Tibial nerve (tissue), 4 donors: ENCODE data around the gene RBMY1D. TPM values are rescaled to one million over a fixed set of nuclear protein-coding genes. Genes with fewer than 3 reads are reported as not detected.
"Not testable (repeated sequence)": the region's sequence is repeated elsewhere in the genome, so short reads cannot be mapped to it uniquely, and the experiment has no call there.

ENCODE experiments used
- DNase-seq, 2 donors: peaks; one replicate each; pipeline ENCODE4 v3.0.0-alpha.2; 2019; ENCODE audit warnings: low spot score in 2 of 2
- H3K27ac ChIP-seq, 4 donors: fragments of 200-600 bp; sonication (generic) in 3 of 4; one replicate each; pipeline ENCODE4 v1.5.1; 2017 to 2019; ENCODE audit warnings: mild to moderate bottlenecking in 1 of 4
- H3K27me3 ChIP-seq, 2 donors: fragments of 200-600 bp; sonication (generic) in 1 of 2; one replicate each; pipeline versions ENCODE4 v1.5.1 to v1.6.0; 2017 to 2019
- H3K36me3 ChIP-seq, 3 donors: fragments of 200-600 bp; sonication (generic); one replicate each; pipeline ENCODE4 v1.5.1; 2018 to 2019
- H3K4me1 ChIP-seq, 4 donors: fragments of 200-600 bp; sonication (generic) in 3 of 4; one replicate each; pipeline ENCODE4 v1.5.1; 2017 to 2019
- H3K4me3 ChIP-seq, 4 donors: fragments of 200-600 bp; sonication (generic) in 3 of 4; one replicate each; pipeline ENCODE4 v1.5.1; 2017 to 2019; ENCODE audit warnings: mild to moderate bottlenecking in 1 of 4, moderate library complexity in 1 of 4
- H3K9me3 ChIP-seq, 4 donors: fragments of 200-600 bp; sonication (generic) in 3 of 4; one replicate each; pipeline ENCODE4 v1.5.1; 2017 to 2019
- CTCF ChIP-seq, 5 experiments: fragments of 200-600 bp in 3 of 5; fragments of 450-650 bp in 2 of 5; sonication (generic) in 3 of 5; IDR thresholded peaks; one replicate each; pipeline ENCODE4 v1.5.1; 2016 to 2019; ENCODE audit warnings: antibody characterized with exemption in 5 of 5, mild to moderate bottlenecking in 3 of 5, moderate library complexity in 2 of 5
- EP300 ChIP-seq, 2 donors: sonication (generic); formaldehyde crosslinking; IDR thresholded peaks; one replicate each; pipeline ENCODE4 v1.6.1; 2017; ENCODE audit warnings: antibody characterized with exemption in 2 of 2, mild to moderate bottlenecking in 1 of 2
- POLR2A ChIP-seq, 2 donors: fragments of 450-650 bp; IDR thresholded peaks; one replicate each; pipeline ENCODE4 v1.6.1; 2017; ENCODE audit warnings: antibody characterized with exemption in 2 of 2, mild to moderate bottlenecking in 2 of 2, moderate library complexity in 2 of 2
- WGBS, 2 donors: methylation state at CpG; one replicate each; pipeline ENCODE4 v1.1.5; 2018; 5-methylcytosine and 5-hydroxymethylcytosine counted together
- total RNA-seq, 4 donors: library from RNA; depleted of rRNA; stranded (reverse); fragments of >200 nt; gene quantifications; one replicate each; pipeline ENCODE4 v1.1.0, GENCODE V29; 2016

RBMY1D gene
- total RNA-seq: not detected

- H3K4me1 ChIP-seq, H3K36me3 ChIP-seq, H3K4me3 ChIP-seq, H3K27ac ChIP-seq, DNase-seq, H3K9me3 ChIP-seq, H3K27me3 ChIP-seq: not testable (repeated sequence)
- WGBS, 2 donors: no CpG with 5 or more reads among the region's 28 CpGs
These were observed at the start of gene RBMY1D for GRCh38 chrY:21894426-21894825. Gene RBMY1D, minus strand, starts transcription at chrY:21894526. Its CDS starts 2,013 bp downstream, at chrY:21892513.

- not testable (repeated sequence) for H3K4me1 ChIP-seq, H3K9me3 ChIP-seq, H3K36me3 ChIP-seq, H3K4me3 ChIP-seq, H3K27me3 ChIP-seq, H3K27ac ChIP-seq, DNase-seq
- no CpG with 5 or more reads among the region's 29 CpGs for WGBS, 2 donors
These were observed 23.6 kb upstream of the RBMY1D start, which contains the start of gene RBMY1E for GRCh38 chrY:21917932-21918331. Gene RBMY1E, minus strand, starts transcription at chrY:21918032. Its CDS starts 1,978 bp downstream, at chrY:21916054.

- not testable (repeated sequence) for H3K9me3 ChIP-seq, H3K27me3 ChIP-seq, DNase-seq, H3K27ac ChIP-seq, H3K4me1 ChIP-seq, H3K36me3 ChIP-seq, H3K4me3 ChIP-seq
- WGBS, 2 donors: no CpG with 5 or more reads among the region's 5 CpGs
These were observed 24.8 kb downstream of the RBMY1D start for GRCh38 chrY:21869407-21870076.

GRCh38 chrY:21845481-21845880 is 48.8 kb downstream of the RBMY1D start:
- 57% methylated on average over 3 of the region's 3 CpGs; no CpG with 5 or more reads in 1 of the 2 donors for WGBS, 2 donors
- no peaks in the 10 kb centered on the region for H3K36me3 ChIP-seq
- H3K27me3 ChIP-seq: no peaks in the 10 kb centered on the region
- DNase-seq: no peak
- H3K9me3 ChIP-seq: no peaks in the 10 kb centered on the region
- H3K4me3 ChIP-seq: no peak overlapping the region
- H3K27ac ChIP-seq: no peak overlapping the region
- TF ChIP-seq CTCF (IDR thresholded peaks at IDR 0.05) (no peak), EP300 (IDR thresholded peaks at IDR 0.05) (no peak), POLR2A (IDR thresholded peaks at IDR 0.05) (no peak)
- H3K4me1 ChIP-seq: no peaks in the 10 kb centered on the region

- no peaks in the 10 kb centered on the region for H3K36me3 ChIP-seq
- no peak overlapping the region for H3K27ac ChIP-seq
- no peaks in the 10 kb centered on the region for H3K9me3 ChIP-seq
- DNase-seq: no peak
- TF ChIP-seq EP300 (IDR thresholded peaks at IDR 0.05) (no peak), POLR2A (IDR thresholded peaks at IDR 0.05) (no peak), CTCF (IDR thresholded peaks at IDR 0.05) (no peak)
- H3K27me3 ChIP-seq: no peaks in the 10 kb centered on the region
- H3K4me3 ChIP-seq: no peak overlapping the region
- 78% methylated on average over 4 of the region's 4 CpGs; no CpG with 5 or more reads in 1 of the 2 donors for WGBS, 2 donors
- H3K4me1 ChIP-seq: no peaks in the 10 kb centered on the region
These were observed 52.2 kb downstream of the RBMY1D start for GRCh38 chrY:21842090-21842489.

GRCh38 chrY:21839489-21839888 is 54.8 kb downstream of the RBMY1D start:
- WGBS, 2 donors: 63% methylated on average over 3 of the region's 5 CpGs; no CpG with 5 or more reads in 1 of the 2 donors

More at GRCh38 chrY:21839489-21839888, 54.8 kb downstream of the RBMY1D start:
- no peak overlapping the region for H3K27ac ChIP-seq
- H3K4me3 ChIP-seq: no peak overlapping the region
- no peak for DNase-seq
- no peaks in the 10 kb centered on the region for H3K9me3 ChIP-seq
- H3K27me3 ChIP-seq: no peaks in the 10 kb centered on the region
- H3K4me1 ChIP-seq: no peaks in the 10 kb centered on the region
- no peaks in the 10 kb centered on the region for H3K36me3 ChIP-seq
- TF ChIP-seq EP300 (IDR thresholded peaks at IDR 0.05) (no peak), POLR2A (IDR thresholded peaks at IDR 0.05) (no peak), CTCF (IDR thresholded peaks at IDR 0.05) (no peak)
